Glutamatergic neuron (in vitro differentiated cells): ENCODE results near the gene GIT2. TPM values are rescaled to one million over a fixed set of nuclear protein-coding genes. Genes with fewer than 3 reads are reported as not detected.

Experiments
- DNase-seq: peaks from one replicate; pipeline ENCODE4 v3.0.0; 2022
- H3K27ac Mint-ChIP-seq: one replicate; pipeline ENCODE4 v1.8.0; 2020; ENCODE audit warnings: mild to moderate bottlenecking, mixed read lengths, inconsistent platforms; ENCODE audit not compliant: unreplicated experiment
- H3K27me3 Mint-ChIP-seq: one replicate; pipeline ENCODE4 v1.8.0; 2020; ENCODE audit warnings: mild to moderate bottlenecking, moderate library complexity, mixed read lengths, inconsistent platforms; ENCODE audit not compliant: unreplicated experiment
- H3K36me3 Mint-ChIP-seq: one replicate; pipeline ENCODE4 v1.8.0; 2020; ENCODE audit warnings: mild to moderate bottlenecking, mixed read lengths, inconsistent platforms; ENCODE audit not compliant: unreplicated experiment
- H3K4me1 Mint-ChIP-seq: one replicate; pipeline ENCODE4 v1.8.0; 2020; ENCODE audit warnings: mild to moderate bottlenecking, low read depth, mixed read lengths, inconsistent platforms; ENCODE audit not compliant: unreplicated experiment
- H3K4me3 Mint-ChIP-seq: one replicate; pipeline ENCODE4 v1.8.0; 2020; ENCODE audit warnings: mild to moderate bottlenecking, mixed read lengths, inconsistent platforms; ENCODE audit not compliant: unreplicated experiment
- H3K9me3 Mint-ChIP-seq: one replicate; pipeline ENCODE4 v1.8.0; 2020; ENCODE audit warnings: mild to moderate bottlenecking, moderate library complexity, mixed read lengths, inconsistent platforms; ENCODE audit not compliant: unreplicated experiment
- CTCF ChIP-seq: fragments of 200-600 bp; sonication (generic); IDR thresholded peaks from one replicate; pipeline ENCODE4 v1.5.0; 2021; ENCODE audit not compliant: partially characterized antibody, unreplicated experiment
- total RNA-seq: library from RNA; stranded (reverse); fragmentation: NEBNext Ultra II Directional; extraction: Animal tissue kit (Norgen Biotek cat#: 25700); gene quantifications from one replicate; pipeline ENCODE4 v1.2.1, GENCODE V29; 2021; ENCODE audit not compliant: unreplicated experiment

The GIT2 gene
- total RNA-seq, 1 donor from 2014 or later: 54.9 TPM

GRCh38 chr12:110005319-110005973 is 9.3 kb upstream of the GIT2 start:
- H3K9me3 Mint-ChIP-seq: peaks cover 1% of the 10 kb centered on the region
- no peak for DNase-seq

GRCh38 chr12:110004598-110004997 is 8.4 kb upstream of the GIT2 start:
- H3K36me3 Mint-ChIP-seq: no peaks in the 10 kb centered on the region
- H3K9me3 Mint-ChIP-seq: peaks cover 1% of the 10 kb centered on the region
- TF ChIP-seq CTCF: no peak

More at GRCh38 chr12:110005319-110005973, 9.3 kb upstream of the GIT2 start:
- Mint-ChIP-seq H3K27me3 (peaks cover 1% of the 10 kb centered on the region), H3K27ac (no peak overlapping the region), H3K4me3 (no peak overlapping the region), H3K36me3 (no peaks in the 10 kb centered on the region), H3K4me1 (peaks cover 2% of the 10 kb centered on the region)
- TF ChIP-seq CTCF: no peak

GRCh38 chr12:110002676-110003515 is 6.7 kb upstream of the GIT2 start:
- Mint-ChIP-seq H3K27ac (no peak overlapping the region), H3K9me3 (peaks cover 7% of the 10 kb centered on the region), H3K4me3 (peak overlapping the region; percentile 14), H3K4me1 (peaks cover 8% of the 10 kb centered on the region), H3K27me3 (peaks cover 12% of the 10 kb centered on the region), H3K36me3 (no peaks in the 10 kb centered on the region)
- no peak for DNase-seq
- TF ChIP-seq CTCF: no peak

More at GRCh38 chr12:110004598-110004997, 8.4 kb upstream of the GIT2 start:
- DNase-seq: no peak
- Mint-ChIP-seq H3K4me1 (peaks cover 2% of the 10 kb centered on the region), H3K27me3 (peaks cover 5% of the 10 kb centered on the region), H3K4me3 (no peak overlapping the region), H3K27ac (no peak overlapping the region)

- no peak overlapping the region for H3K4me3 Mint-ChIP-seq
- peaks cover 7% of the 10 kb centered on the region for H3K4me1 Mint-ChIP-seq
- no peak for DNase-seq
- H3K36me3 Mint-ChIP-seq: no peaks in the 10 kb centered on the region
- H3K9me3 Mint-ChIP-seq: peaks cover 9% of the 10 kb centered on the region
- no peak for TF ChIP-seq CTCF
- peaks cover 12% of the 10 kb centered on the region for H3K27me3 Mint-ChIP-seq
- H3K27ac Mint-ChIP-seq: no peak overlapping the region
These were observed 5.4 kb upstream of the GIT2 start for GRCh38 chr12:110001596-110001995.

GRCh38 chr12:109999983-110000505 is 3.9 kb upstream of the GIT2 start:
- Mint-ChIP-seq H3K4me3 (peak overlapping the region; percentile 99), H3K4me1 (peaks cover 8% of the 10 kb centered on the region), H3K27me3 (peaks cover 12% of the 10 kb centered on the region), H3K9me3 (peaks cover 10% of the 10 kb centered on the region), H3K36me3 (no peaks in the 10 kb centered on the region), H3K27ac (peak overlapping the region; percentile 90)
- DNase-seq: no peak
- TF ChIP-seq CTCF: no peak
